ENCODE data around the gene KCNQ1.

The KCNQ1 gene

GRCh38 chr11:2443881-2444820 is 657 bp upstream of the KCNQ1 start, which contains the start of gene TRPM5:
Gene TRPM5, minus strand, starts transcription at chr11:2444514. Its CDS starts 21,478 bp downstream, at chr11:2423036.
- no peak for DNase-seq

DNA sequence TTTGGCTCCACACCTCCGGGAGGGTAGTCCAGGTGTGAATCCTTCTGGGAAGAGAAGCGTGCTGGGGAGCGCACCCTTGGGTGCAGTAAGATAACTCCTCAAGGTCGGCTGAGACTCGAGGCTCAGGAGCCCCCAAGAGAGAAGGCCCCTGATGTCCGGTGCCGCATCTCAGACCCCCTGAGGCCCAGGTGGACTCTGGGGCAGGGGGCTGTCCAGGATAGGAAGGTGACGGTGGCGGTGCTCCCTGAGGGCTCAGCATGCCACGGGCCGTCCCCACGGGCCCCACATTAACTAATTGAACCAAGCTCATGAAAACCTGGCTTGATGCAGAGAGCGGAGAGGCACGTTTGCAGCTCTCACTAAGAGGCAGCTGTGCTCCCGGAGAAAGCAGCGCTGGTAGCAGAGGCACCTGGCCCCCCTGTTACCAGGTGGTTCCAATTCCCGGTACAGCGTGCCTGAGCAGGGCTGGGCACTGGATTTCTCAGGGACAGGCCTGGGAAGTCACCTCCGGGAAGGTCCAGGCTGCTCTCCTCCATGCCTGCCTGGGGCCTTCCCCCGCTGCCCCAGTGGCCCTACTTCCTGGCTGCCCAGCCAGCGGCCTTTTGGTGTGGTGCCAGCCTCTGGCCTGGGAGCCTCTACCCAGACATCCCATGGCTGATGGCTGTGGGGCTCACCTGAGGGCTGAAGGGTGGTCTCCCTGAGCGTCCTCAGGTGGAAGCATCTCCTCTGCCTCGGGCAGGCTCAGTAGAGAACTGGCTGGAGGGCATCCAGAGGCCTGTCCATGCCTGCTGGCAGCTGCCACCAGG is 1.1 kb downstream of the KCNQ1 start:
- DNase-seq: no peak

GRCh38 chr11:2446590-2447252 is 1.9 kb downstream of the KCNQ1 start:
- no peak for DNase-seq

DNA sequence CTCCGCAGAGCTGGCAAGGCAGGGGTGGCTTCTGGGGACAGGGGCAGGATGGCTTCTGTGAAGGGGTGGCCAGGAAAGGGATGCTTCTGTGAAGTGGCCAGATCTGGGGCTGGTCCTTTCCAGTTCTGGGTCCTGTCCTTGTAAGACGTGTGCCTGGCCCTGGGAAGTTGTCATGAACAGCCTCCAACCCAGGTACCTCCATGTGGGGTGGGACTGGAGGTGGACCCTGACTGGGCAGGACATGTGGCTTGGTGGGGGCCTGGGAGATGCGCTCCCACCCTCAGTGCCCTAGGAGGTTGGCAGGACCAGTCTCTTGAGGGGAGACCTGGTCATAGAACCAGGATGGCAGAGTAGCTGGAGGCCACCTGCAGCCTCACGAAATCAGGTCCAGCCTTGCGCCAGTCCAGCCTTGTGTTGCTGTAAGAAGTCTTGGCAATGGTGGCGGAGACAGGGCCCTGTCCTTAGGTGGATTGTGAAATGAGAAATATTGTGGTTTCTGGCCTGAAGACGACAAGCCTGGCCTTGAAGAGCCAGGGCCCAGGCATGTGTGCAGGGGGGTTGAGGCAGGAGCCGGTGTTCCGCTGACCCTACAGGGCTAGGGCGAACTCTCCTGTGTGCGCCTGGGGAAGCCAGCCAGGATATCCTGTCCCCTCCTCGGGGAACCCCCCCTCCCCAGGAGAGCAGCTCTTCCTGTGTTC is 2.6 kb downstream of the KCNQ1 start:
- no peak for DNase-seq

DNA sequence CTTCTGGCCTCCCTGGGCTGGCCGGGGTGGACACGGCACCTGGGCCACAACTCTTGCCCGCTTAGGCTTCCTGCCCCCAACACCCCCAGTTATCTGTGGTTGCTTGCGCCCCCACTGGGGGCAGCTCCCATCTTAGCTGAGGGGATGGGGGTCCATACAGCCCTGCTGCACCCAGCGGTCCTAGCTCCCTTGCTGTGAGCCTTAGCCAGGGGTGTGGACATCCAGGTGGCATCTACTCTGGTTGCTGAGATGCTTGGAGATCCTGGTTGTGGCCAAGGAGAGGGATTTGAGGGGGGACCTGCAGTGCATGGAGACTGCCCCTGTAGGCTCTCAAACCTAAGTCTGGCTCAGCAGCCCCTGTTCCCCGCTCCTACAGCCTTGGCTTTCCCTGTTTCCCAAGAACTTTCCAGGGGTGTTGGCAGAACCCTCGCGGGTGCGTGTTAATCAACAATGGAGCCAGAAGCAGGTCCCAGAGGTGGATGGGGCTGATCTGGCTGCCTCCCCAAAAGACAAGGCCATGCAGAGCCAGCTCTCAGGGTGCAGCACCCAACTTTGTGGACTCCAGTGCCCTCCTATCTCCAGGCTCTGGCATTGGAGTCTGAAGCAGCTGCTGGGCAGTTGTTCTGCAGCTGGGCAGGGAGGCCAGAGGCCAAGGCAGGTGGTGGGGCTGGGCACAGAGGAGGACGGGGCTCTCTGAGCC is 3.3 kb downstream of the KCNQ1 start:
- no peak for DNase-seq

DNA sequence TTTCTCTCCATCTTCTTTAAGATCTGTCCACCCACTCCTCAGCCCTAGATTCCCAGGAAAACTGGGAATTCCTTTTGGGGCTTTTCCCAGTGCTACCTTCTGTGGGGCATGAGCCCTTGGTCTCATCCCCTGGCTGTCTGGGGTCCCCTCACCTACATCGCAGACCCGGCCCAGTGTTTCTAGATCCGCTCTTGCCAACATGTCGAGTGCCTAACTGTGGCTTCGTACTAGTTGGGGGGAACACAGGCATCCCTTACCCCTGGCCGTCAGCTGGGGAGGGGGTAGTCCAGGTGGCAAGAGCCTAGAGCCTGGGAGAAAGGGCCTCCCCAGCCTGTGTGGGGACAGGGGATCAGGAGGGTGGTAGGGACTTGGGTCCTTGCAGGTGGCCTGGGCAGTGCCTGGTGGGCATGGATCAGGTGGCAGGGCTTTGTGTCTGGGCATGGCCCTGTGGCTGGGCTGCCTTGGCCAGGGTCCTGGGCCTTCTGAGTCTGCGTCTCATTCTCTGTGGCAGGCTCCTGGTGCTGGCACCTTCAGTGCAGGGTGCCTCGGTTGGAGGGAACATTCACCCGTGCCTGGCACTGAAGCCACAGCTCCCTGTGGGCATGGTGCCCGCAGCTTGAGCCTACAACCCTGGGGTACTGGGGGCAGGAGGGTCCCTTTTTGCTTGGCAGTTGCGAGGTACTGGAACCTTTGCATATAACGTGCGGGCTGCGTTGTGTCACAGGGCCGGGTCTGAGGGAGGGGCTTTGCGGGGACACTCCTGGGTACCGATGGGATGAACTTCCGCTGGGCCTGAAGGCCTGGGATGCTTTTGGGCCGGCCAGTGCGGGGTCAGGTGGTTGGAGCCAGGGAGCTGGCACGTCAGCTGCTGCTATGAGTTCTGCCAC is 4.1 kb downstream of the KCNQ1 start:
- no peak for DNase-seq

DNA sequence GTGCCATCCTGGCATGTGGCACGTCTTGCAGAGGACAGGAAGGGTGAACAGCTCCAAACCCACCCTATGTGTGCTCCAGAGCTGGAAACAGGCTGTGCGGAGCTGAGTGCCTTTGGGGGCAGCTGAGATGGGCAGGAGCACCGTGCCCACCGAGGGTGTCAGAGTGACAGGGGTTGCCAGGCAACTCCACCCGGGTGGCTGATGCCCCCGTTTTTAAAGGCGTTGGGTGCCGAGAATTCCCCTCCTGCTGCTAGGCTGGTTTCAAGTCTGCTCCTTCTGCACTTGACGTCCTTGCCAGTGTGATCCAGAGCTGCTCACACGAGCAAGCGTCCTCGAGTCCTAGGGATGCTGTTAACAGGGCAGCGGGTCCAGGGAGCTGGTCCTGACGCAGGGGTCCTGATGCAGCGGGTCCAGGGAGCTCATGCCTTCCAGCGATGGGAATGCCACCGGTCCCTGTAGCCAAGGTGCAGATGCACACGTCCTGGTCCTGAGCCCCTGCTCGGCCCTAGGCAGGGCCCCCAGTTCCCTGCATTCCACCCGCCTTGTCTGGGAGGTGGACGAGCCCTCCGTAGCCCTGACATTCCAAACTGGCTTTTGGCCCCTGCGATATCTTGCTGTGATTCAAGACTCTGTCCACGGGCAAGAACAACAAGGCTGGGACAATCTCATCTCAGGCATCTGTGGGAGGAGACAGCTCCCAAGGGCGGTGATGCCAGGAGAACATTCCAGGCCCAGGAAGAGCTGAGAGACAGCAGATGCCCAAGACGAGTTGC is 4.9 kb downstream of the KCNQ1 start:
- no peak for DNase-seq

DNA sequence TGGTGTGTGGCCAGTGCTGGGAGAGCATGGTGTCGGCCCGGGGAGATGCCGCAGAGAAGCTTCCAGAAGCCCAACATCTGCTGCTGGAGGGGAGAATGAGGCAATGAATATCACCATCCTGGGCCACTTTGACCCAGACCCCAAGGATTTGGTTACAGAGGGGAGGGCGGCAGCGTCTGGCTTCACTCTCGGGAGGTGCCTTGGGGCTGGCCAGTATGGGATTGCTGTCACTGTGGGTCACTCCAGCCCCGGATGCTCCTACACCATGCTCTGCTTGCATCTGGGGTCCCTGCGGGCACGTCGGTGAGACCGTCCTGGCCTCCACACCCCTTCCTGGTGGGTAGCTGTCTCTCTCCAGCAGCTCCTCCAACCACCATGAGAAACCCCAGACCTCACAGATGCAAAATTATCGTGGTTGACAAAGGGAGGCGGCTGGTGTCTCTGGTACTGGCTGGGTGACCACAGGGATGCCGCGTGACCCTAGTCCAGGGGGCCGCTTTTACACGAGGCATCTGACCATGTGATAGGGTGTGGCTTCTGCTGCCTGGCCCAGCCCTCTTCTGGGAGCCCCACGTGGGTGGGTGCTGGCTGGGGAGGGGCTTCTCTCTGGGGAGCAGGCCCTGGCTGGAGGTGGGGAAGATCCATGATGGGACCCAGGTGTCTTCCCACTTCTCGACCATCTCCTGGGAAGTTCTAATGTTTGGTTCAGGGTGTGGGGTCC is 5.7 kb downstream of the KCNQ1 start:
- no peak for DNase-seq

DNA sequence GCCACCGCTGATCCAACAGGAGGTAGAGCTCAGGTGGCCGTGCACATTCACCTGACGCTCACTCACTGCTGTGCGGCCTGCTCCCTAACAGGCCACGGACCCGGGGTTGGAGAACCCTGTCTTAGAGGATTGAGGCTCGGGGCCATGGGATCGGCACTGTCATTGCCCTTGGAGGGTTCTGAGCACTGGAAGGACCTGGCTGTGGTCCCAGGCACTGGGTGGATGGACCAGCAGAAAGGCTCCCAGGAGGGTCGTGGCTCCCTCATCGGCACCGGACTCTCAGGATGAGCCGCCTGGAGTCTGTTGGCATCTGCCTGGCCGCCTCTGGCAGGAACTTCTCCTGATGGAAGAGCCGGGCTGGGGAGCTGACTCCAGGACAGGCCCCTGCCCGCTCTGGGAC is 6.5 kb downstream of the KCNQ1 start:
- no peak for DNase-seq

- DNase-seq: no peak
Measured at GRCh38 chr11:2451916-2452315, 7.1 kb downstream of the KCNQ1 start.

DNA sequence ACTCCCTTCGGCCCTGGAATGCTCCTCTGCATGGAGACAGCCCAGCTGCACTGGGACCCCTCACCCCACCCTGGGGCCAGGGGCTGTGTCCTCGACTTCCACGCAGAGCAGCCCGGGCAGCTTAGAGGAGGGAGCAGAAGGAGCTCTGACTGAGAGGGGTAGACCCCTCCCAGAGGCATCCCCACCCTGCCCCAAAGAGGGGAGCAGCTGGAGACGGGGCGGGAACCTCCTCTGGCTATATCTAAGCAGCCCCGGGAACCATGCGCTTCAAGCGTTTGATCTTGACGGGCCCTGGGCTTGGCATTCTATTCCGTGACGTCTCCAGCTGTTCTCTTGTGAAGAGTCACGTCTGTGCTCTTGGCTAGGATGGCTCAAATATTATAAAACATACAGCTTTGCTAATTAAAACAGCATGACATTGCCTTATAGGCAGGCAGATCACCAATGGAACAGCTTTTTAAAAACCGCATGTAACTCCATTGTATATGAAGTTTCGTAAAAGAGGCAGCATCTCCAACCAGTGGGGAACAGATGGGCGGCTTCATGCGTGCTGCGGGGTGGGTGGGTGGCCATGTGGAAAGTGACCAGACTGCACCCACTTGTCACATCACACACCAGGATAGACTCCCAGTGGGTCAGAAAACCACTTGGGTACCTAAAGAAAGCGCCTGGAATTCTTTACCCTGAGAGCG is 7.7 kb downstream of the KCNQ1 start:
- no peak for DNase-seq

GRCh38 chr11:2453436-2453835 is 8.6 kb downstream of the KCNQ1 start:
- DNase-seq: no peak

DNA sequence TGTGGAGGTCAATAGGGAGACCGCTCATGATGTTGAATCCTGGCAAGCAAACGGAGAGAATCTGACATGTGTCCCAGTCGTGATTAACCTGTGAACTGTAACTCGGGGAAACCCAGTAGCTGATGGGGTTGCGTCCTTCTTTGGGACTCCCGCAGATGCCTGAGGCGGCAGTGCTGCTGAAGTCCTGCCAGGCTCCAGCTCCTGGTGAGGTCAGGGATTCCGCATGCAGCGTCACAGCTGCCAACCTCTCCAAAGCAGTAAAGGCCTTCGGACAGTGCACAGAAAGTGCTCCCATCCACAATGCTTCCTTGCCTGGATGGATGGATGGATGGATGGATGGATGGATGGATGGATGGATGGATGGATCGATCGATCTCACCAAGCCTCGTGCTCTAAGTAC is 13.5 kb downstream of the KCNQ1 start:
- DNase-seq: no peak

GRCh38 chr11:2459016-2459725 is 14.4 kb downstream of the KCNQ1 start:
- DNase-seq: no peak

DNA sequence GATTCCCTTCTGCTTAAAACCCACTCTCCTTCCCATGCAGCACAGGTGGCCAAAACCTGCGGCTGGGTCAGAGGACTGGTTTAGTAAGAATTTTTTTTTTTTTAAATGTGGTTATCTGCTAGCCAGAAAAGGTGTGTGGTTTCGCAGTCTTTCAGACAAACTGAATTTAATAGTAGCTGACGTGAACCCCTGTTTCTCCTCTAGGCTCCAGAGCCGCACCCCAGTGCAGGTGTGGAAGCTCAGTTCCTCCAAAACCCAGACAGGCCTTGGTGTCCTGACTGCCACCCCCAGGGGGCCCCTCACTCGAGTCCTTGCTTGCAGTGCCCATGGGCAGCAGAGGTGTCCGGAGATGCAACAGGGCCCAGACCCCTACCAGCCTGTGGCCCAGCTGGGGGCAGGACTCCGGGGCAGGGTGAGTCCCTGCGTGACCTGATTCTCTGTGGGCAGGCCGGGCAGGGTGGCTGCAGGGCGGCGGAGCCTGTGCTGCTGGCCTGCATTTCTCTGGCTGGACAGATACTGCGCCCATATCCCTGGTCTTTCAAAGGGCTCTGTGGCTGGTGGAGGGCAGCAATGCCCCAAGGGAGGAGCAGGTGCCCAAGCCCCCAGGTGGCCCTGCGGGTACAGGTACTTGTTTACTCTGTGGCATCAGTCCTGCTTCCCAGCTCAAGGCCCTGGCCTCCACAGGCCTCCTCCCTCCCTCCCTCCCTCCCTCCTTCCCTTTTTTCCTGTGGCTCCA is 15.2 kb downstream of the KCNQ1 start:
- DNase-seq: no peak

DNA sequence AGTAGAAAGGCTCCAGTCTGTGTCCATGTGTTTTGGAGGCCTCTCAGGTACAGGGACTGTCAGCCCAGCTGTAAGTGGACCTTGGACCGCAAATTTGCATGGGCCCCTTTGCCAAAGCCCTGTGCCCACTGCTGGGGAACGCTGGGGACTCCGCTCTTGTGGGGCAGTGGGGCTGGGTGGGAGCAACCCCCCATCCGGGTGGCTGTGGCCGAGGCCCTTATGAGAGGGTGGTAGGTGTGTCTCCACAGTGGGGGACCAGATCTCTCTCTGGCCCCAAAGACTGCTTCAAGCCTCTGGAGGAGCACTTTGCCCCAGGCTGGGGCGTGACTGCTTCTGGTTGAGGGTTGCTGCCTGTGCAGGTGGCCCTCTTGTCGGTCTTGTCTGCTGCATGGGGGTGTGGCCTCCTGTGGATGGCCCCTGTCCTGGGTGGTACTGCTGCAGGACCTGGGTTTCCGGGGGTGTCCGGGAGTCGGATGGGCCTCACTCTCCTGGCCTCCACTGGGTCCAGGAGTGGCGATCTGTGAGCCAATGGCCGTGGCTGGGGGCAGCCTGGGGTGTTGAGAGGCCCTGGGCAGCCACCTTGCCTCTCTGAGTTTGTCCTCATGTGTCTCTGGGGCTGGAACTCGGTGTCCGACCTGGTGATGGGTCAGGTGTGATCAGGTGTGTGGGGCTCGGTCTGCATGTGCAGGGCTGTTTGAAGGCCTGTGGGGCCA is 15.9 kb downstream of the KCNQ1 start:
- no peak for DNase-seq

Measured in GOT3 (cell line).